PC-9 (cell line): ENCODE results near the gene GAL3ST2. TPM values are rescaled to one million over a fixed set of nuclear protein-coding genes. Genes with fewer than 3 reads are reported as not detected.

Experiments used
- BruUV-seq: library from RNA; stranded (reverse); fragments of 400-500 nt; replicated peaks from 2 replicates; lab custom pipeline; 2021; lab: Mats Ljungman, UMichigan
- CTCF ChIA-PET: fragments of 300-600 bp; sonication (Branson Sonifier 250); formaldehyde crosslinking; loops from one replicate; lab custom pipeline; 2022; ENCODE audit warnings: antibody characterized with exemption; lab: Charles Lee
- POLR2A ChIA-PET: fragments of 300-600 bp; sonication (Branson Sonifier 250); formaldehyde crosslinking; loops from one replicate; lab custom pipeline; 2022; ENCODE audit warnings: antibody characterized with exemption; ENCODE audit not compliant: unreplicated experiment; lab: Charles Lee
- DNase-seq, 2 experiments: peaks; one replicate each; pipeline versions ENCODE4 v3.0.0 to v3.0.0-alpha.2; 2015 to 2022; ENCODE audit warnings: mixed read lengths in 1 of 2
- H2AFZ ChIP-seq: fragments of 200-600 bp; sonication (generic); 2 replicates; pipeline ENCODE4 v1.8.1; 2017; ENCODE audit warnings: antibody characterized with exemption
- H3F3A ChIP-seq: fragments of 200-600 bp; sonication (generic); 2 replicates; pipeline ENCODE4 v1.8.1; 2017; ENCODE audit warnings: antibody characterized with exemption, mild to moderate bottlenecking, low read depth; ENCODE audit not compliant: insufficient read depth
- H3K27ac ChIP-seq: fragments of 200-600 bp; sonication (generic); 2 replicates; pipeline ENCODE4 v1.6.1; 2016; ENCODE audit warnings: mixed run types
- H3K27me3 ChIP-seq: fragments of 200-600 bp; sonication (generic); 2 replicates; pipeline ENCODE4 v1.6.1; 2016; ENCODE audit warnings: low read depth, mixed run types; ENCODE audit not compliant: insufficient read depth
- H3K36me3 ChIP-seq: fragments of 200-600 bp; sonication (generic); 2 replicates; pipeline ENCODE4 v1.6.1; 2016; ENCODE audit warnings: low read depth, mixed run types
- H3K4me1 ChIP-seq: fragments of 200-600 bp; sonication (generic); replicated peaks from 2 replicates; pipeline ENCODE4 v1.6.1; 2016; ENCODE audit warnings: mixed run types; ENCODE audit not compliant: insufficient read depth
- H3K4me2 ChIP-seq: fragments of 200-600 bp; sonication (generic); 2 replicates; pipeline ENCODE4 v1.6.1; 2017; ENCODE audit warnings: mixed run types
- H3K4me3 ChIP-seq: fragments of 200-600 bp; sonication (generic); 2 replicates; pipeline ENCODE4 v1.6.1; 2016; ENCODE audit warnings: mixed run types
- H3K79me2 ChIP-seq: fragments of 200-600 bp; sonication (generic); 2 replicates; pipeline ENCODE4 v1.6.1; 2017; ENCODE audit warnings: low read depth, mixed run types
- H3K9me2 ChIP-seq: fragments of 200-600 bp; sonication (generic); 2 replicates; pipeline ENCODE4 v1.8.1; 2017; ENCODE audit warnings: mild to moderate bottlenecking; ENCODE audit not compliant: insufficient read depth
- H3K9me3 ChIP-seq: fragments of 200-600 bp; sonication (generic); 2 replicates; pipeline ENCODE4 v1.8.1; 2016; ENCODE audit warnings: low read depth; ENCODE audit not compliant: insufficient read depth
- H4K20me1 ChIP-seq: fragments of 200-600 bp; sonication (generic); 2 replicates; pipeline ENCODE4 v1.8.1; 2017; ENCODE audit not compliant: insufficient read depth
- EZH2 ChIP-seq: fragments of 200-600 bp; sonication (generic); IDR thresholded peaks from 2 replicates; pipeline ENCODE4 v1.8.0; 2017; ENCODE audit warnings: antibody characterized with exemption, low read depth
- intact Hi-C: fragments of 100-400 bp; cut with micrococcal nuclease; formaldehyde crosslinking; loops from one replicate; pipeline ENCODE4 v1.10.0; 2022; ENCODE audit not compliant: unreplicated experiment
- total RNA-seq: library from RNA; stranded (reverse); gene quantifications from 2 replicates; pipeline ENCODE4 v1.2.3, GENCODE V29; 2021
- TF ChIP-seq, protein P1 (sequence below): fragments of 200-600 bp; sonication (generic); conservative IDR thresholded peaks from 2 replicates; pipeline ENCODE4 v1.6.1; 2017; ENCODE audit warnings: mixed run types, antibody characterized with exemption, mild to moderate bottlenecking, moderate library complexity

GAL3ST2 gene
- total RNA-seq, 1 experiment from 2014 or later, result 3.9 TPM

DNA sequence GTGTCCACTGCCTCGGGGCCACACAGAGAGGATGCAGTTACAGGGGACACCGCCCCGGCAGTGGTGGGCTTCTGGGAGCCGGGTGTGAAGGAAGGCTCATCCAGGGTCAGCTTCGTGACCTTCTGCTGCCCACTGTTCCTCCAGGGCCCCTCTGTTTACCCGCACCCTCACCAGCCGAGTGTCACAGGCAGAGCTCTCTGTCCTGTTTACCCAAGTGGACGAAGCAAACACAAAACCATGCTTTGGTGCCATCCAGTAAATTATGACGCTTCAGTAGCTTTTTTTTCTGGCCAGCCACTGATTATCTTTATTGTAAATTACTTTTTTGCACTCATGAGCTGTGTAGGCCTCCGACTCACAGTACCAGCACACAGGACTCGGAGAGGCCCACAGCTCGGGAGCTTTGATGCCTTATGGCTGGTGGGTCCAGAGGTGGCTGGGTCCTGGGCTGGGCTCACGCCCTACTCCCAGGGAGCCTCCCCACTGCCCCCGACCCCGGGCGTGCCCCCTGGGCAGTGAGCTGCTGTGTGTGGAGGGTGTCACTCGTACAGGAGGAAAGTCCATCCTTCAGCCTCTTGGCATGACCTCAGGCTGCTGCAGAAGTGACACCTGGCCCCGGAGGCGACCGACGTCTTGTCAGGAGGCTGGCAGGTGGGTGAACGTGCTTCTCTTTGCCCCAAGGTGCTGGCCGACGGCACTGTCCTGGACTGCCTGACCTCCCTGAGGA lies 32.4 kb upstream of the GAL3ST2 start:
- ChIA-PET POLR2A (no interaction called here), CTCF (no interaction called here)
- Histone ChIP-seq H4K20me1 (peaks cover 29% of the 10 kb centered on the region), H2AFZ (no peak overlapping the region), H3K27me3 (no peaks in the 10 kb centered on the region), H3K79me2 (no peaks in the 10 kb centered on the region), H3K9me3 (no peaks in the 10 kb centered on the region), H3K27ac (no peak overlapping the region), H3K4me2 (no peak overlapping the region), H3K9me2 (no peaks in the 10 kb centered on the region), H3K4me1 (no peaks in the 10 kb centered on the region), H3K4me3 (no peak overlapping the region), H3K36me3 (0 out of 2 replicates have a peak, but pooled peaks cover 3% of the 10 kb centered on the region), H3F3A (no peaks in the 10 kb centered on the region)
- TF ChIP-seq, protein P1, sequence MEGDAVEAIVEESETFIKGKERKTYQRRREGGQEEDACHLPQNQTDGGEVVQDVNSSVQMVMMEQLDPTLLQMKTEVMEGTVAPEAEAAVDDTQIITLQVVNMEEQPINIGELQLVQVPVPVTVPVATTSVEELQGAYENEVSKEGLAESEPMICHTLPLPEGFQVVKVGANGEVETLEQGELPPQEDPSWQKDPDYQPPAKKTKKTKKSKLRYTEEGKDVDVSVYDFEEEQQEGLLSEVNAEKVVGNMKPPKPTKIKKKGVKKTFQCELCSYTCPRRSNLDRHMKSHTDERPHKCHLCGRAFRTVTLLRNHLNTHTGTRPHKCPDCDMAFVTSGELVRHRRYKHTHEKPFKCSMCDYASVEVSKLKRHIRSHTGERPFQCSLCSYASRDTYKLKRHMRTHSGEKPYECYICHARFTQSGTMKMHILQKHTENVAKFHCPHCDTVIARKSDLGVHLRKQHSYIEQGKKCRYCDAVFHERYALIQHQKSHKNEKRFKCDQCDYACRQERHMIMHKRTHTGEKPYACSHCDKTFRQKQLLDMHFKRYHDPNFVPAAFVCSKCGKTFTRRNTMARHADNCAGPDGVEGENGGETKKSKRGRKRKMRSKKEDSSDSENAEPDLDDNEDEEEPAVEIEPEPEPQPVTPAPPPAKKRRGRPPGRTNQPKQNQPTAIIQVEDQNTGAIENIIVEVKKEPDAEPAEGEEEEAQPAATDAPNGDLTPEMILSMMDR, result no peak
- TF ChIP-seq EZH2, result no peak
- no TSS peak for BruUV-seq
- intact Hi-C loops, result no loop called here
- DNase-seq, result no peak

DNA sequence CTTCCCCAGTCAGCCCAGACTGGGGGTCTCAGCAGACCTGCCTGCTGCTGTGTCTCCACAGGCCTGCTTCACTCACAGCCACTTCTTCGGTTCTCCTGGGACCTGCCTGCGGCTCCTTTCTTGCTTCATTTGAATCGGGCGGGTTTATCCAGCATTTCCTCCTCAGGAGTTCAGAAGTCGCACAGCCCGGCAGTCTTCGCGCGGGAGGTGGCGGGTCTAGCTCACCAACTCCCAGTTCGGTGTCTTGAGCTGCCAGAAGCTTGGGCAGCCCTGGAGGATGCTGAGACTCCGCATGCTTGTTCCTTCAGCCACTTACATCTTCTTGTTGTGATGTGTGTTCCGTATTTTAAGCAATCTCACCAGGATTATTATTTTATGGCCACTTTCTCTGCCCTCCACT lies 31.3 kb upstream of the GAL3ST2 start:
- intact Hi-C loops, result no loop called here
- H3K4me2 ChIP-seq, result no peak overlapping the region
- TF ChIP-seq, protein P1, result no peak
- no peak for TF ChIP-seq EZH2
- no peaks in the 10 kb centered on the region for H3K9me3 ChIP-seq
- no peaks in the 10 kb centered on the region for H3K4me1 ChIP-seq
- no TSS peak for BruUV-seq
- 0 out of 2 replicates have a peak, but pooled peaks cover 3% of the 10 kb centered on the region for H3K36me3 ChIP-seq
- no peaks in the 10 kb centered on the region for H3K9me2 ChIP-seq
- ChIA-PET POLR2A (interaction anchor here (0.7 kb wide), 1 partner anchor 17 kb away, joined by 3 read pairs; no protein-coding TSS in a partner anchor), CTCF (no interaction called here)
- H2AFZ ChIP-seq, result no peak overlapping the region
- no peaks in the 10 kb centered on the region for H3F3A ChIP-seq
- H3K27ac ChIP-seq, result no peak overlapping the region
- H3K79me2 ChIP-seq, result no peaks in the 10 kb centered on the region
- H4K20me1 ChIP-seq, result peaks cover 22% of the 10 kb centered on the region
- DNase-seq, result no peak
- no peaks in the 10 kb centered on the region for H3K27me3 ChIP-seq
- no peak overlapping the region for H3K4me3 ChIP-seq

DNA sequence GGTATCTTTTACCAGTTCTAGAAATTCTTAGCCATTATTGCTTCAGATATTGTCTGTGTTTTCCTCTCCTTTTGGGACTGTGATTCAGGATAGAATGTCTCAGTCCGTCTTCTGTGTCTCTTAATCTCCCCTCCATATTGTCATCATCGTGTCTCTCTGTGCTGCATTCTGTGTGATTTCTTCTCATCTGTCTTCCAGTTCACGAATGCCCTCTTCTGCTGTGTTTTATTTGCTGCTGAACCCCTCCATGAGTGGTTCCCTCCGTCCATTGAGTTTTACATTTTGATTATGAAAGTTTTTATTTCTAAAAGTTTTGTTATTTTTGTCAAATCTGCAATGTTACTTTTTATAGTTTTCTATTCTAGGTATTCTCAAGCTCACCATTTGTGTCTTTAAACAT lies 30.5 kb upstream of the GAL3ST2 start:
- BruUV-seq, result no TSS peak
- Histone ChIP-seq H3F3A (no peaks in the 10 kb centered on the region), H2AFZ (no peak overlapping the region), H4K20me1 (peaks cover 14% of the 10 kb centered on the region), H3K4me3 (no peak overlapping the region), H3K4me1 (no peaks in the 10 kb centered on the region), H3K36me3 (0 out of 2 replicates have a peak, but pooled peaks cover 3% of the 10 kb centered on the region), H3K27ac (no peak overlapping the region), H3K9me3 (no peaks in the 10 kb centered on the region), H3K4me2 (no peak overlapping the region), H3K79me2 (no peaks in the 10 kb centered on the region), H3K27me3 (no peaks in the 10 kb centered on the region), H3K9me2 (no peaks in the 10 kb centered on the region)
- intact Hi-C loops, result no loop called here
- no peak for DNase-seq
- ChIA-PET CTCF (no interaction called here), POLR2A (no interaction called here)
- TF ChIP-seq EZH2, result no peak
- TF ChIP-seq, protein P1, result no peak
